HCT116 (cell line): ENCODE data around the gene OR4E2. TPM values are rescaled to one million over a fixed set of nuclear protein-coding genes. Genes with fewer than 3 reads are reported as not detected.

Experiments
- ATAC-seq: fragments of 200-7000 bp; cut with Tn5 transposase; 2 replicates; pipeline ENCODE4 v1.9.1; 2020; ENCODE audit warnings: mild to moderate bottlenecking, moderate library complexity
- BruUV-seq: library from RNA; stranded (reverse); fragments of 400-500 nt; replicated peaks from 2 replicates; lab custom pipeline; 2021; lab: Mats Ljungman, UMichigan
- CTCF ChIA-PET: fragments of 300-600 bp; sonication (Branson Sonifier 250); formaldehyde crosslinking; loops from one replicate; lab custom pipeline; 2021; ENCODE audit warnings: antibody characterized with exemption; lab: Charles Lee
- POLR2A ChIA-PET: fragments of 300-600, 350-600 bp; sonication (Branson Sonifier 250); formaldehyde crosslinking; loops from one replicate; lab custom pipeline; 2021; ENCODE audit warnings: antibody characterized with exemption; lab: Charles Lee
- RAD21 ChIA-PET, 2 experiments: fragments of 300-600 bp; sonication (Branson Sonifier 250); formaldehyde crosslinking; loops; one replicate each; lab custom pipeline; 2023; ENCODE audit warnings: low total read pairs in 2 of 2; ENCODE audit not compliant: uncharacterized antibody in 2 of 2, unreplicated experiment in 2 of 2, low non-redundant PET in 1 of 2; lab: Charles Lee
- DNase-seq: peaks from one replicate; pipeline ENCODE4 v3.0.0-alpha.2; 2010; ENCODE audit warnings: low read depth, low spot score
- H2AFZ ChIP-seq: fragments of 200-600 bp; shearing (Covaris generic), sonication (generic); 2 replicates; pipeline ENCODE4 v1.6.1; 2017; ENCODE audit warnings: low read depth, mixed run types, mixed read lengths, antibody characterized with exemption, low read length; ENCODE audit not compliant: poor library complexity, severe bottlenecking
- H3K27ac ChIP-seq: 2 replicates; pipeline ENCODE4 v1.5.1; 2012; ENCODE audit warnings: low read depth, low read length
- H3K27me3 ChIP-seq: fragments of 200-600 bp; sonication (generic); 2 replicates; pipeline ENCODE4 v1.6.1; 2016; ENCODE audit warnings: mixed run types, low read length, mixed read lengths; ENCODE audit not compliant: insufficient read depth
- H3K36me3 ChIP-seq, 2 experiments: fragments of 200-500 bp in 1 of 2; fragments of 200-600 bp in 1 of 2; sonication (Bioruptor generic) in 1 of 2; sonication (generic) in 1 of 2; 2 replicates each; pipeline versions ENCODE4 v1.5.1 to v1.6.1; 2014 to 2016; ENCODE audit warnings: low read length in 2 of 2, inconsistent platforms in 1 of 2, mixed read lengths in 1 of 2, mixed run types in 1 of 2; ENCODE audit not compliant: insufficient read depth in 2 of 2, control insufficient read depth in 1 of 2
- H3K4me1 ChIP-seq, 2 experiments: fragments of 200-600 bp in 1 of 2; sonication (generic) in 1 of 2; 2 replicates each; pipeline versions ENCODE4 v1.5.1 to v1.6.1; 2012 to 2017; ENCODE audit warnings: low read length in 2 of 2, inconsistent platforms in 1 of 2, mild to moderate bottlenecking in 1 of 2, mixed read lengths in 1 of 2, mixed run types in 1 of 2, moderate library complexity in 1 of 2; ENCODE audit not compliant: insufficient read depth in 2 of 2, control insufficient read depth in 1 of 2
- H3K4me2 ChIP-seq: fragments of 200-600 bp; sonication (generic); 2 replicates; pipeline ENCODE4 v1.6.1; 2017; ENCODE audit warnings: mixed run types, low read length, mixed read lengths
- H3K4me3 ChIP-seq, 2 experiments: fragments of 200-600 bp in 1 of 2; sonication (generic) in 1 of 2; replicated peaks in 1 of 2; 2 replicates each; pipeline ENCODE4 v1.5.1; 2011 to 2016; ENCODE audit warnings: low read length in 2 of 2, control low read depth in 1 of 2, low read depth in 1 of 2, mild to moderate bottlenecking in 1 of 2, mixed read lengths in 1 of 2, mixed run types in 1 of 2
- H3K79me2 ChIP-seq: fragments of 200-600 bp; sonication (generic); 2 replicates; pipeline ENCODE4 v1.6.1; 2017; ENCODE audit warnings: mild to moderate bottlenecking, mixed run types, low read length, moderate library complexity, mixed read lengths; ENCODE audit not compliant: insufficient read depth
- H3K9ac ChIP-seq: fragments of 200-600 bp; sonication (generic); 2 replicates; pipeline ENCODE4 v1.6.1; 2016; ENCODE audit warnings: low read length, mixed read lengths
- H3K9me2 ChIP-seq: fragments of 200-600 bp; sonication (generic), shearing (Covaris generic); 2 replicates; pipeline ENCODE4 v1.6.1; 2017; ENCODE audit warnings: mixed run types, mild to moderate bottlenecking, moderate library complexity; ENCODE audit not compliant: insufficient read depth
- H3K9me3 ChIP-seq, 2 experiments: fragments of 200-500 bp in 1 of 2; fragments of 200-600 bp in 1 of 2; sonication (Bioruptor generic) in 1 of 2; sonication (generic) in 1 of 2; 2 replicates each; pipeline ENCODE4 v1.6.1; 2014 to 2017; ENCODE audit warnings: low read length in 2 of 2, mixed read lengths in 2 of 2, inconsistent platforms in 1 of 2, low read depth in 1 of 2, mild to moderate bottlenecking in 1 of 2, mixed run types in 1 of 2, moderate library complexity in 1 of 2; ENCODE audit not compliant: control insufficient read depth in 1 of 2, insufficient read depth in 1 of 2
- H4K20me1 ChIP-seq: fragments of 200-600 bp; sonication (generic), shearing (Covaris generic); 2 replicates; pipeline ENCODE4 v1.6.1; 2017; ENCODE audit warnings: mixed run types, mild to moderate bottlenecking, moderate library complexity; ENCODE audit not compliant: insufficient read depth
- EGR1 ChIP-seq: IDR thresholded peaks from 2 replicates; pipeline ENCODE4 v1.6.1; 2012; ENCODE audit warnings: low read depth
- ELF1 ChIP-seq: IDR thresholded peaks from 2 replicates; pipeline ENCODE4 v1.6.1; 2012; ENCODE audit warnings: low read depth, borderline replicate concordance
- FOSL1 ChIP-seq: IDR thresholded peaks from 2 replicates; pipeline ENCODE4 v1.6.1; 2012; ENCODE audit warnings: low read depth
- JUND ChIP-seq: IDR thresholded peaks from 2 replicates; pipeline ENCODE4 v1.6.1; 2012
- POLR2A ChIP-seq: IDR thresholded peaks from 2 replicates; pipeline ENCODE4 v1.7.0; 2011; ENCODE audit warnings: borderline replicate concordance; ENCODE audit not compliant: insufficient read depth, insufficient read length; ENCODE audit errors: extremely low read depth
- RAD21 ChIP-seq: IDR thresholded peaks from 2 replicates; pipeline ENCODE4 v1.6.1; 2012; ENCODE audit warnings: low read depth, mild to moderate bottlenecking
- YY1 ChIP-seq: IDR thresholded peaks from 2 replicates; pipeline ENCODE4 v1.6.1; 2011; ENCODE audit warnings: low read length, low read depth, moderate library complexity, mild to moderate bottlenecking; ENCODE audit not compliant: insufficient replicate concordance; ENCODE audit errors: extremely low read depth
- ZFX ChIP-seq: fragments of 450-650 bp; IDR thresholded peaks from 2 replicates; pipeline ENCODE4 v1.6.1; 2017
- intact Hi-C: fragments of 100-400 bp; cut with micrococcal nuclease; formaldehyde crosslinking; loops from 2 replicates; pipeline ENCODE4 v1.10.0; 2022
- total RNA-seq: library from RNA; stranded (reverse); gene quantifications from one replicate; pipeline ENCODE4 v1.2.1, GENCODE V29; 2021; ENCODE audit not compliant: unreplicated experiment
- TF ChIP-seq, protein P1 (sequence below): IDR thresholded peaks from 2 replicates; pipeline ENCODE4 v1.6.1; 2012
- TF ChIP-seq, protein P2 (sequence below): IDR thresholded peaks from 2 replicates; pipeline ENCODE4 v1.6.1; 2012; ENCODE audit warnings: low read depth

Gene OR4E2
- total RNA-seq, 1 experiment from 2014 or later, result not detected

DNA sequence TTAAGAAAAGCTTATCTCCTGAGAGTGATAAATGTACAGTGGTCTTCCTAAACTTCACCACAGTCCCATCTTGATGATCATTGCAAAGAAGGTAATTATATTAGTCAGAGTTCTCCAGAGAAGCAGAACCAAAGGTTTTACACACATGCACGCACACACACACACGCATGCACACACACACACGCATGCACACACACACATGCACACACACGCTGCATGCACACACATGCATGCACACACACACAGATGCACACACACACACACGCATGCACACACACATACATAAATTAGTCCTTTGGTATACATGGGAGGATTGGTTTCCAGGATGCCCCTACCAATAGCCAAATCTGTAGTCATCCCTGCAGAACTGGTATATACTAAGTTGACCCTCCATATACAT lies 580 bp downstream of the OR4E2 start (continued):
- TF ChIP-seq FOSL1 (no peak), YY1 (no peak), ZFX (no peak)

DNA sequence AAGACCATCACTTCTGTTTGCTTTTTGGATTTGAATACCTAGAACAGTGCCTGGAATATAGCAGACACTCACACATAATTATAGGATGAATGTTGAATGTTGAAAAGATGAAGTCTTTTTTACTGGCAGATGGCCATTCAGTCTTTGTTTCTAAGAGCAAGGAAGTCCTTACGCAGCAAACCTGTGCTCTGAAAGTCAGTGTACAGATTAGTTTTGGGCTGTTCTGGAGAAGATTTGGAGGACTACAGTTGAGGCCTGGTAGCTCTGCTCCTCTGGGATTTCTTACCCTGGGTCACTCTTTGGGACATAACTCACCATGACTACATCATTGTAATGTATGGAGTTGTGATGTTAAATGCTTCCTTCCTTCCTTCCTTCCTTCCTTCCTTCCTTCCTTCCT lies 3.3 kb downstream of the OR4E2 start:
- H2AFZ ChIP-seq, result no peak overlapping the region
- POLR2A ChIA-PET, result no interaction called here
- no peak overlapping the region for H3K4me3 ChIP-seq
- peaks cover 52% of the 10 kb centered on the region for H3K27me3 ChIP-seq
- no TSS peak for BruUV-seq
- ATAC-seq, result no peak
- no peak overlapping the region for H3K27ac ChIP-seq
- no peak overlapping the region for H3K9ac ChIP-seq
- no peaks in the 10 kb centered on the region for H3K36me3 ChIP-seq
- intact Hi-C loops, result no loop called here
- no peak for DNase-seq
- no peaks in the 10 kb centered on the region for H3K79me2 ChIP-seq
- RAD21 ChIA-PET, result no interaction called here
- TF ChIP-seq, protein P1, sequence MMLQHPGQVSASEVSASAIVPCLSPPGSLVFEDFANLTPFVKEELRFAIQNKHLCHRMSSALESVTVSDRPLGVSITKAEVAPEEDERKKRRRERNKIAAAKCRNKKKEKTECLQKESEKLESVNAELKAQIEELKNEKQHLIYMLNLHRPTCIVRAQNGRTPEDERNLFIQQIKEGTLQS, result no peak
- TF ChIP-seq FOSL1, result no peak
- TF ChIP-seq YY1, result no peak
- TF ChIP-seq RAD21, result no peak
- CTCF ChIA-PET, result no interaction called here
- no peaks in the 10 kb centered on the region for H4K20me1 ChIP-seq
- H3K9me2 ChIP-seq, result no peaks in the 10 kb centered on the region
- H3K4me2 ChIP-seq, result no peak overlapping the region
- no peaks in the 10 kb centered on the region for H3K9me3 ChIP-seq
- H3K4me1 ChIP-seq, result no peaks in the 10 kb centered on the region

DNA sequence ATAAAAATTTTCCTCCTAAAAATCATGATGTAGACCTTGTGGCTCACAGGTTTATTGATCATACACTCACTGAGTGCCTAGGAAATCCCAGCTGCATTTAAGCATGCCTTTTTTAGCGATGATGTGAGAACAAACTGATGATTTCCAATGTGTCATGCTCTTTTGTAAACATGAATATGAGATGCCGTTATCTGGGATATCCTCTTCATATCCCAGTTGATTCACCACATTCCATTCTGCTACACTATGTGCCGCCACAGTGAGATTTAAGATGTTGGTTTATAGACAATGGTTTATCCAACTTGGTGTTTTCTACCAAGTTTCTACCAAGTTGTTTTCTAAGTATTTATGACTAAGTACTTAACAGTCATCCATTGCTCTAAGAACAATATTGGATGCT lies 14.7 kb downstream of the OR4E2 start:
- DNase-seq (no peak), ATAC-seq (no peak)
- Histone ChIP-seq H3K4me1 (no peaks in the 10 kb centered on the region), H3K9me3 (no peaks in the 10 kb centered on the region), H4K20me1 (no peaks in the 10 kb centered on the region), H3K79me2 (no peaks in the 10 kb centered on the region), H3K4me2 (no peak overlapping the region), H3K4me3 (no peak overlapping the region), H3K9ac (no peak overlapping the region), H3K27ac (no peak overlapping the region), H3K9me2 (no peaks in the 10 kb centered on the region), H3K36me3 (no peaks in the 10 kb centered on the region), H3K27me3 (peaks cover 57% of the 10 kb centered on the region), H2AFZ (no peak overlapping the region)
- TF ChIP-seq EGR1, result no peak
- no peak for TF ChIP-seq ELF1
- TF ChIP-seq, protein P2, sequence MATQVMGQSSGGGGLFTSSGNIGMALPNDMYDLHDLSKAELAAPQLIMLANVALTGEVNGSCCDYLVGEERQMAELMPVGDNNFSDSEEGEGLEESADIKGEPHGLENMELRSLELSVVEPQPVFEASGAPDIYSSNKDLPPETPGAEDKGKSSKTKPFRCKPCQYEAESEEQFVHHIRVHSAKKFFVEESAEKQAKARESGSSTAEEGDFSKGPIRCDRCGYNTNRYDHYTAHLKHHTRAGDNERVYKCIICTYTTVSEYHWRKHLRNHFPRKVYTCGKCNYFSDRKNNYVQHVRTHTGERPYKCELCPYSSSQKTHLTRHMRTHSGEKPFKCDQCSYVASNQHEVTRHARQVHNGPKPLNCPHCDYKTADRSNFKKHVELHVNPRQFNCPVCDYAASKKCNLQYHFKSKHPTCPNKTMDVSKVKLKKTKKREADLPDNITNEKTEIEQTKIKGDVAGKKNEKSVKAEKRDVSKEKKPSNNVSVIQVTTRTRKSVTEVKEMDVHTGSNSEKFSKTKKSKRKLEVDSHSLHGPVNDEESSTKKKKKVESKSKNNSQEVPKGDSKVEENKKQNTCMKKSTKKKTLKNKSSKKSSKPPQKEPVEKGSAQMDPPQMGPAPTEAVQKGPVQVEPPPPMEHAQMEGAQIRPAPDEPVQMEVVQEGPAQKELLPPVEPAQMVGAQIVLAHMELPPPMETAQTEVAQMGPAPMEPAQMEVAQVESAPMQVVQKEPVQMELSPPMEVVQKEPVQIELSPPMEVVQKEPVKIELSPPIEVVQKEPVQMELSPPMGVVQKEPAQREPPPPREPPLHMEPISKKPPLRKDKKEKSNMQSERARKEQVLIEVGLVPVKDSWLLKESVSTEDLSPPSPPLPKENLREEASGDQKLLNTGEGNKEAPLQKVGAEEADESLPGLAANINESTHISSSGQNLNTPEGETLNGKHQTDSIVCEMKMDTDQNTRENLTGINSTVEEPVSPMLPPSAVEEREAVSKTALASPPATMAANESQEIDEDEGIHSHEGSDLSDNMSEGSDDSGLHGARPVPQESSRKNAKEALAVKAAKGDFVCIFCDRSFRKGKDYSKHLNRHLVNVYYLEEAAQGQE, result no peak
- TF ChIP-seq RAD21, result no peak
- TF ChIP-seq JUND, result no peak
- no peak for TF ChIP-seq POLR2A
- ChIA-PET POLR2A (no interaction called here), RAD21 (no interaction called here), CTCF (no interaction called here)
- no TSS peak for BruUV-seq
- intact Hi-C loops, result no loop called here
